ENCODE results near the gene NF1.
"Not testable (repeated sequence)": the region's sequence is repeated elsewhere in the genome, so short reads cannot be mapped to it uniquely, and the experiment has no call there.

The NF1 gene

DNA sequence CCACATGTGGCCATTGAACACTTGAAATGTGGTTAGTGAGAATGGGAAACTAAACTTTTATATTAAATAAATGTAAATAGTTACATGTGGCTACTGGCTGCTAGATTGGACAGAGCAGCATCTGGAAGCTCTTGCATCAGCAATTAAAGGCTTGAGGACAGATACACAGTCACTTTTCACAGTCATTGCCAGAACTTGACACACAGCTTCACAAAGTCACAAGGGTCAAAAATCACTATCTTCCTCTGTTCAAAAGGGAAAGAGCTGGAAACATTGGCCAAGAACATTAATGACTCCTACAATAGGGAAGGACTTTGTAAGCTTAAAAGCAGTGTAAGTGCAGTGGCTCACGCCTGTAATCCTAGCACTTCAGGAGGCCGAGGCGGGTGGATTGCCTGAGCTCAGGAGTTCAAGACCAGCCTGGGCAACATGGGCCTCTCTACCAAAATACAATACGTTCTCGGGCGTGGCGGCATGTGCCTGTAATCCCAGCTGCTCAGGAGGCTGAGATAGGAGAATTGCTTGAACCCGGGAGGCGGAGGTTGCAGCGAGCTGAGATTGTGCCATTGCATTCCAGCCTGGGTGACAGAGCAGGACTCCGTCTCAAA lies 288.0 kb downstream of the NF1 start:
- not testable (repeated sequence) for H3K27ac ChIP-seq (ENCODE audit: insufficient read depth, low read length, poor library complexity, severe bottlenecking); H3K9me3 ChIP-seq (ENCODE audit: control insufficient read depth, low read length); H3K36me3 ChIP-seq (ENCODE audit: control insufficient read depth, insufficient read depth, low read length); H3K4me1 ChIP-seq (ENCODE audit: control insufficient read depth, insufficient read depth, low read length, poor library complexity, severe bottlenecking); DNase-seq; H3K27me3 ChIP-seq (replicated peaks; ENCODE audit: control insufficient read depth, insufficient read depth, low read length, poor library complexity, severe bottlenecking); H3K4me3 ChIP-seq (ENCODE audit: insufficient read depth, low read depth, low read length, poor library complexity, severe bottlenecking)

- H3K9me3 ChIP-seq (ENCODE audit: control insufficient read depth, low read length); DNase-seq; H3K27ac ChIP-seq (ENCODE audit: insufficient read depth, low read length, poor library complexity, severe bottlenecking); H3K4me1 ChIP-seq (ENCODE audit: control insufficient read depth, insufficient read depth, low read length, poor library complexity, severe bottlenecking); H3K36me3 ChIP-seq (ENCODE audit: control insufficient read depth, insufficient read depth, low read length); H3K27me3 ChIP-seq (replicated peaks; ENCODE audit: control insufficient read depth, insufficient read depth, low read length, poor library complexity, severe bottlenecking); H3K4me3 ChIP-seq (ENCODE audit: insufficient read depth, low read depth, low read length, poor library complexity, severe bottlenecking): not testable (repeated sequence)
These were observed 288.7 kb downstream of the NF1 start for GRCh38 chr17:31383488-31383887.

DNA sequence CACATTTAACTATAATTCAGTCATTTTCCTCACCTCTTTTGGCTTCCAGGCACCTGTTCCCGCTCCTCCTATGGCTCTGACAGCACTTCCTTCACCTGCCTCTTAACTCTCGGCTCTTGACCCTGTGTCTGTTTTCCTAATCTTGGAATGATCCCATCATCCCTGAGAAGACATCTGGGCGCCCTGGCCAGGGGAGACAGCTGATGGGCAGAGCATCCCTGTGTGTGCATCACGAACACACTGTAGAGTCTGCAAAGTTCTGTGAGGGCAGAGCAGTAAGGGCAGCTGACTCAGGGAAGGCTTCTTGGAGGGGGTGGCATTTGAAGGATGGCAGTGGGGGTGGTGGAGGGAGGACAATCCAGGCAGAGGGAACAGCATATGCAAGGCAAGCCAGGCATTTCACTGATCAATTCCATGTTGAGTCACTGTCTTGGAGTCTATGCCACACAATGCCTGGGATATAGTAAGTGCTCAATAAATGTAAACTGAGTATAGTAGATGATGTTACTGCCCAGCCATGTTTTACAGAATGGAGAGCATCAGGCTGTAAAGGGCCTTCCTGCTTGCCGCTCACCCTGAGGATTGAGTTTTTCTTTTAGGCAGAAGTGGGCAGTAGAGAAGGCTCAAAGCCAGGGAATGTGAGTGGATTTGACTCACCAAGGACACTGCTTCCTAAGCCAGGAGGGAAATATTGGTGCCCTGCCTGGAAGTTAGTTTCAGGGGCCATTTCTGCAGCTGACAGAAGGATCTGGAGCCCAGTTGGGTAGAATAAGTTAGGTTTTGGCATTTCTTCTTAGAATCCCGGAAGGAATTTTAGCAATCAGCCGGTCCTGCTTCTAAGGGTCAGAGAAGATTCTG lies 290.9 kb downstream of the NF1 start:
- Histone ChIP-seq H3K9me3 (ENCODE audit: control insufficient read depth, low read length) (no peaks in the 10 kb centered on the region), H3K27ac (ENCODE audit: insufficient read depth, low read length, poor library complexity, severe bottlenecking) (no peak overlapping the region), H3K4me3 (ENCODE audit: insufficient read depth, low read depth, low read length, poor library complexity, severe bottlenecking) (no peak overlapping the region), H3K4me1 (ENCODE audit: control insufficient read depth, insufficient read depth, low read length, poor library complexity, severe bottlenecking) (no peaks in the 10 kb centered on the region), H3K27me3 (replicated peaks; ENCODE audit: control insufficient read depth, insufficient read depth, low read length, poor library complexity, severe bottlenecking) (no peaks in the 10 kb centered on the region), H3K36me3 (ENCODE audit: control insufficient read depth, insufficient read depth, low read length) (no peaks in the 10 kb centered on the region)
- DNase-seq, result no peak

- Histone ChIP-seq H3K27ac (ENCODE audit: insufficient read depth, low read length, poor library complexity, severe bottlenecking) (no peak overlapping the region), H3K27me3 (replicated peaks; ENCODE audit: control insufficient read depth, insufficient read depth, low read length, poor library complexity, severe bottlenecking) (no peaks in the 10 kb centered on the region), H3K36me3 (ENCODE audit: control insufficient read depth, insufficient read depth, low read length) (no peaks in the 10 kb centered on the region), H3K4me3 (ENCODE audit: insufficient read depth, low read depth, low read length, poor library complexity, severe bottlenecking) (no peak overlapping the region), H3K4me1 (ENCODE audit: control insufficient read depth, insufficient read depth, low read length, poor library complexity, severe bottlenecking) (no peaks in the 10 kb centered on the region), H3K9me3 (ENCODE audit: control insufficient read depth, low read length) (no peaks in the 10 kb centered on the region)
- no peak for DNase-seq
These were observed 291.8 kb downstream of the NF1 start for GRCh38 chr17:31386542-31387075.

GRCh38 chr17:31387438-31387837 lies 292.7 kb downstream of the NF1 start:
- no peak overlapping the region for H3K4me3 ChIP-seq (ENCODE audit: insufficient read depth, low read depth, low read length, poor library complexity, severe bottlenecking)
- H3K27ac ChIP-seq (ENCODE audit: insufficient read depth, low read length, poor library complexity, severe bottlenecking), result no peak overlapping the region
- H3K27me3 ChIP-seq (replicated peaks; ENCODE audit: control insufficient read depth, insufficient read depth, low read length, poor library complexity, severe bottlenecking), result peaks cover 7% of the 10 kb centered on the region
- DNase-seq, result no peak
- H3K4me1 ChIP-seq (ENCODE audit: control insufficient read depth, insufficient read depth, low read length, poor library complexity, severe bottlenecking), result peaks cover 5% of the 10 kb centered on the region
- H3K9me3 ChIP-seq (ENCODE audit: control insufficient read depth, low read length), result no peaks in the 10 kb centered on the region
- H3K36me3 ChIP-seq (ENCODE audit: control insufficient read depth, insufficient read depth, low read length), result no peaks in the 10 kb centered on the region

DNA sequence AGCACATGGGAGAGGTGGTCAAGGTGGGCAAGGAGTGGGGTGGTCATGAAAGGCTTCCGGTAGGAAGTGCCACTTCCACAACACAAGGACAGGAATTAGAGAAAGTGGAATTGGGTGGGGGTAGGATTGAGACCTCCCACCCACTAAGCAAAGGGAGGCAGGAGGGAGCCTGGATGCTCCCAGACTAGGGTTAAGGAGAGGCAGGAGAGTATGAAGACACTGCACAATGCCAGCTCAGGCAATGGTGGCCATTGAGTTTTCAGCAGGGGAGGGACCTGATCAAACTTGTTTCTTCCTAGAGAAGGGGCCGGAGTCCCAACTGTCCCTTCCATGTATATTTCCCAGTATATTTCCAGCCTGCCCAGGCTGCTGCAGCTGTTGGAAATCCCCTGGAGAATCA lies 293.6 kb downstream of the NF1 start:
- H3K9me3 ChIP-seq (ENCODE audit: control insufficient read depth, low read length), result no peaks in the 10 kb centered on the region
- H3K36me3 ChIP-seq (ENCODE audit: control insufficient read depth, insufficient read depth, low read length), result no peaks in the 10 kb centered on the region
- no peak for DNase-seq
- H3K27ac ChIP-seq (ENCODE audit: insufficient read depth, low read length, poor library complexity, severe bottlenecking), result no peak overlapping the region
- peaks cover 5% of the 10 kb centered on the region for H3K4me1 ChIP-seq (ENCODE audit: control insufficient read depth, insufficient read depth, low read length, poor library complexity, severe bottlenecking)
- H3K27me3 ChIP-seq (replicated peaks; ENCODE audit: control insufficient read depth, insufficient read depth, low read length, poor library complexity, severe bottlenecking), result peaks cover 13% of the 10 kb centered on the region
- no peak overlapping the region for H3K4me3 ChIP-seq (ENCODE audit: insufficient read depth, low read depth, low read length, poor library complexity, severe bottlenecking)

GRCh38 chr17:31388770-31389656 lies 294.2 kb downstream of the NF1 start:
- H3K27me3 ChIP-seq (replicated peaks; ENCODE audit: control insufficient read depth, insufficient read depth, low read length, poor library complexity, severe bottlenecking), result peaks cover 17% of the 10 kb centered on the region
- H3K9me3 ChIP-seq (ENCODE audit: control insufficient read depth, low read length), result no peaks in the 10 kb centered on the region
- H3K27ac ChIP-seq (ENCODE audit: insufficient read depth, low read length, poor library complexity, severe bottlenecking), result no peak overlapping the region
- H3K4me3 ChIP-seq (ENCODE audit: insufficient read depth, low read depth, low read length, poor library complexity, severe bottlenecking), result no peak overlapping the region
- H3K4me1 ChIP-seq (ENCODE audit: control insufficient read depth, insufficient read depth, low read length, poor library complexity, severe bottlenecking), result peaks cover 5% of the 10 kb centered on the region
- DNase-seq, result peak in 2 of 3 donors; percentile 11 to 18
- no peaks in the 10 kb centered on the region for H3K36me3 ChIP-seq (ENCODE audit: control insufficient read depth, insufficient read depth, low read length)

GRCh38 chr17:31389657-31390381 lies 295.0 kb downstream of the NF1 start:
- DNase-seq, result no peak
- no peak overlapping the region for H3K27ac ChIP-seq (ENCODE audit: insufficient read depth, low read length, poor library complexity, severe bottlenecking)
- no peaks in the 10 kb centered on the region for H3K9me3 ChIP-seq (ENCODE audit: control insufficient read depth, low read length)
- H3K4me1 ChIP-seq (ENCODE audit: control insufficient read depth, insufficient read depth, low read length, poor library complexity, severe bottlenecking), result peaks cover 5% of the 10 kb centered on the region
- no peaks in the 10 kb centered on the region for H3K36me3 ChIP-seq (ENCODE audit: control insufficient read depth, insufficient read depth, low read length)
- peaks cover 17% of the 10 kb centered on the region for H3K27me3 ChIP-seq (replicated peaks; ENCODE audit: control insufficient read depth, insufficient read depth, low read length, poor library complexity, severe bottlenecking)
- H3K4me3 ChIP-seq (ENCODE audit: insufficient read depth, low read depth, low read length, poor library complexity, severe bottlenecking), result no peak overlapping the region

GRCh38 chr17:31390426-31390747 lies 295.6 kb downstream of the NF1 start:
- H3K4me1 ChIP-seq (ENCODE audit: control insufficient read depth, insufficient read depth, low read length, poor library complexity, severe bottlenecking), result peaks cover 5% of the 10 kb centered on the region
- H3K27ac ChIP-seq (ENCODE audit: insufficient read depth, low read length, poor library complexity, severe bottlenecking), result no peak overlapping the region
- no peak overlapping the region for H3K4me3 ChIP-seq (ENCODE audit: insufficient read depth, low read depth, low read length, poor library complexity, severe bottlenecking)
- DNase-seq, result no peak
- H3K27me3 ChIP-seq (replicated peaks; ENCODE audit: control insufficient read depth, insufficient read depth, low read length, poor library complexity, severe bottlenecking), result peaks cover 17% of the 10 kb centered on the region
- no peaks in the 10 kb centered on the region for H3K36me3 ChIP-seq (ENCODE audit: control insufficient read depth, insufficient read depth, low read length)
- no peaks in the 10 kb centered on the region for H3K9me3 ChIP-seq (ENCODE audit: control insufficient read depth, low read length)
